GM21529 (cell line): ENCODE measurements around the gene NLK.

ENCODE experiments used
- ATAC-seq: cut with Tn5 transposase; IDR thresholded peaks from one replicate; pipeline ENCODE4 v1.9.1; 2021; ENCODE audit not compliant: unreplicated experiment

The NLK gene

DNA sequence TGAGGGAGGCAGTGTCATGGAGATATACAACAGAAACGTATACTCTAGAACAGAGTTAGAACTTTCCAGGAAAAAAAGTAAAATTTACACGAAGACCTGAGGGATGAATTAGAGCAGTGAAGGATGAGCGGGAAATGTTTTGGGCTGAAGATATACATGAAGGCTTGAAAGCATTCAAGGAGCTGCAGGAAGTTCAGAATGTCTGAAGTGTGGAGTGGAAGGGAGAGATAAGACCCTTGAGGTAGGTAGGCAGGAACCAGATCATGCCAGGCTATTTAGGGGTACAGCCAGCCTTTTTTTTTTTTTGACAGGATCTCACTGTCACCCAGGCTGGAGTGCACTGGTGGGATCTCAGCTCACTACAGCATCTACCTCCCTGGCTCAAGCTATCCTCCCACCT lies 3.2 kb upstream of the NLK start:
- no peak for ATAC-seq

- ATAC-seq, result no peak
These were observed 2.1 kb upstream of the NLK start for GRCh38 chr17:28040406-28040805.

DNA sequence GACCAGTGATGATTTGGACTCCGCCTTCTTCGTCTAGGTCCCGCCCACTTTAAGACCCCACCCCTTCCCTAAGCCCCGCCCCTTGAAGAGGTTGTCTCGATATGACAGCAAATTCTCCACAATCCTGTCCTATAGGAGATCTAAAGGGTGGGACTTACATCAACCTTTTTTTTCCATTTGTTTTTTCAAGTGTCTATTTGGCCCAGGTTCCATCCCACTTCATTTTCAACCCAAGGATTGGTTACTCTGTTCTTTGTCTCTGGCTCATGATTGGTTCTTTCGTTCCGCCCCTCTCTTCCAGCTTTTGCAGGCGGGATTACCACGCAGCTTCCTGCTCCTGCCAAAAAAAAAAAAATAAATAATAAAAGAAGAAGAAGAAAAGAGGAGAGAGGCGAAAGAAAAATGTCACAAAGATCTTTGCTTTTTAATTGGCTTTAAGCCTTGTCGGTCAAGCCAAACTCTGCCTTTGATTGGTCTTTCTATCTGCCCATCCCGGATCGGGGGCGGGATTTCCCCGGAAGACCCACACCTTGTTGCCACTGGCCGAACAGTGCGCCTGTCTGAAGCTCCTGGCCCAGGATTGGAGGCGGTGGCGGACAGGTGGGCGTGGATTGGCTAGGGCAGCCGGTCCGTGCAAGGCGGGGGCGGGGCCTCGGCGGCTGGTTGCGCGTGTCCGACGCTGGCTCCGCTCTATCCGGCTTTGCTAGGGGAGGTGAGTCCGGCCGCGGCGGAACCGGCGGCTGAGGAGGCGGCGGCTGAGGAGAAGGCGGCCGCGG lies 1.2 kb upstream of the NLK start:
- peak; percentile 91 for ATAC-seq

DNA sequence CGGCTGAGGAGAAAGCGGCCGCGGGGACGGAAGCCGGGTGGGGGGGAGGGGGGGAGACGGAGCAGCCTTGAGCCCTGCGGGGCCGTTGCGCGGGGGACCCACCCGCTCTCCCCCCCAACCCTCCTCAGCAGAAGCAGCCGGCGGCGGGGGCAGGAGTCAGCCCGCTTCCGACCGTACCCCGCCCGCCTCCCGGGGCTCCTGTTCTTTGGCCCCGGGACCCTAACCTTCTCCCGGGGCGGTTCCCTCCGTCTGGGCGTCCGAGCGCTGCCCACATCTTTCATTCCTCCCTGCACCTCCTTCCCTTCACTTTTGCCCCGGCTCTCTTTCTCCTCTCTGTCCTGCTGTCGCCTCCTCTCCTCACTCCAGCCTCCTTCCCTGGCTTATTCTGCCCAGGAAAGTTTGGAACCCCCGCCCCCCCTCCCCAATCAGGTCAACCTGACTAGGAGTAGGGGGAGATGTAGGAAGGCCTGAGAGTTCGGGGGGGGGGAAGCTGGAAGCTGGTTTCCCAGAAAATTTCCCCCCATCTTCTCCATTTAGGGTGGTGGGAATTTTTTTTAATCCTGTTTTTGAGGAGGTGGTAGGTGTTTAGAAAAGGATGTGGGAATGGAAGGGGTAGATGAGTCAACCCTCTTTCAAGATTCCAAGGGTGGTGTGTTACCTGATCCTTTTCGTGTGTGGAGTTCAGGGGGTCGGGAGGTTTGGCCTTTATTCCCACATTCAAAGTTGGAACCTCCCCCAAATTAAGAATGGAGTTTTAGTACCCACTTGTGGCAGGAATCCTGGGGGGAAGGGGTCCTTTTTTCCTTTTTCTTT lies 427 bp upstream of the NLK start:
- peak; percentile 6 for ATAC-seq

GRCh38 chr17:28042721-28043291 lies 329 bp downstream of the NLK start:
- no peak for ATAC-seq

DNA sequence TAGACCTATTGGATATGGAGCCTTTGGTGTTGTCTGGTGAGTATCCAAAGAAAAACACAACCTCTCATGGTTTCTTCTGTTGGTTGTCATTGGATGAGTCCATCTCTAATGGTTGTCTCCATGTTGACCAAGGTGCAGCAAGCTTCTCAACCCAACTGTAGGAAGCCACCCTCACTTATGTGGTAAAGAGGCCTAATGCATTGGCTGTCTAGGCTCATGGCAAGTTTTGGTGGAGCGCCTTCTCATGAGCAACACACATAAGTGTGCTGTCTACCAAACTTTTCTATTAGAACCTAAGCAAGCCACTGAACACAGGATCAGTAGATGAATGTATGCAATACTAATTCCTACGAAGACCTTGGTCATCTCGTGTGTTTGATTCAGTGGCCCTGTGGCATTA lies 819 bp downstream of the NLK start:
- ATAC-seq, result no peak

DNA sequence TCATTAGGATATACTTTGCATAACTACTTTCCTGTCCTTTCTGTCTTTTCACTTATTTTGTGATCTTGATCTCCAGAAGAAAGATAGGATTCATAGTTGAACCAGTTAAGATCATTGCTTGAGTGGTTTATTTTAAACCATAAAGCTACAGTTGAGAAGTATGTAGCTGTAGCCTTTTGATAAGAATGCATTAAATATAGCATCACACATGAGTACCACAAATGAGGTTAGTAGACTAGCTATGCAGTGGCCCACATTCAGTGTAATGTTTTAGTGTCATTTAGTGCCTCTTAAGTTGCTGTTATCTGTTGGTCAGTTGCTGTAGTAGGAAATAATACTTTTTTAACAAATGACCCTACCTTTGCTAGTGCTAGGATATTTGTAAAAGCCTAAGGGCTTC lies 1.3 kb downstream of the NLK start:
- ATAC-seq, result no peak

DNA sequence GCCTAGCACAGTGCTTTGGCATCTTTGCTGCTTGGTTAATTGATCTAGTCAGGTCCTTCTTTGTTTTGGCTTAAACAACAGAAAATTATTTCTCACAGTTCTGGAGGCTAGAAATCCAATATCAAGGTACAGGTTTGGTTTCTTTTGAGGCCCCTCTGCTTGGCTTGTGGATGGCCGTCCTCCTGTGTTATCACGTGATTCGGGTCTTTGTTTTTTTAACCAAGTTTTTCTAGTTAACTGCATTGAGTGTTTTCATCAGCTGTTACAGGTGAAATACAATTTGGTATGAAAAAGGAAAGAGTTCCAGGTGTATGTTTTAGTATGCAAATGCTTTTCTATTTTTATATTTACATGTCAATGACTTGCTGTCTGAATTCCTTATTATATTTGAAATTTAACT lies 2.8 kb downstream of the NLK start:
- ATAC-seq, result no peak

- no peak for ATAC-seq
These were observed 3.8 kb downstream of the NLK start for GRCh38 chr17:28046034-28046825.

DNA sequence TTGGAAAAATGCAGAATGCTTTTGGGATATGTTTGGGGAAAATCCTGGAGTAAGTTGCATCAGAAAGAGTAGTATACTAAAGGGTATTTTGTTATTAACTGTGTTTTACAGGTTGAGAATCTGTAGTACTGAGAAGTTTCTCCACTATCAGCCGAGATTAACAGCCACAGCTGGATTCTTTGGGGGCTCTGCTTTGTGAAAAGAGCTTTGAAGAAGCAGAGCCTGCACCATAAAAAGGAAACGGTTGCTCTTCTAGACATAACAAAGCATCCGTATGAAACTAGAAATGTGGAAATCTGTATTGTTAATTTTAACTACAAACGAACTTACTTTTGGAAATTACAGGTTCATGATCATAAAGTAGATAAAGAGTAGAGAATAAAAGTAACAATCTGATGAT lies 5.3 kb downstream of the NLK start:
- ATAC-seq, result no peak

DNA sequence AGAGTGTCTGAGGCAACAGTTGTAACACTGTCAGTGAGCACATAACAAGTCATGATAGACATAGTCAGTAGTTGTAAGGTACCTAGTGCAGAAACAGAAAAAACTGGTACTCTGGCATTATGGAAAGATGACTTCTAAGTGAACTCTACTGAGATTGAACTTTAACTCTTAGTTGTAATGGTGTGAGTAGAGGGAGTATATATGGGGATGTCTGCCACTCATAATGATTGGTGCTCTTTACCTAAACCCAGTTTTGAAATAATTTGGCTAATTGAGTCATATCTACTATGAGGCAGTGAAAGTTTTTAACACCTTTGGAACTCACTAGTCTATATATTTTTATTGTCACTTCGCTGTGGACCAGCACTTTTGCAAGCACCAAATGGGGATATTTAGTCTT lies 6.6 kb downstream of the NLK start:
- ATAC-seq, result no peak

DNA sequence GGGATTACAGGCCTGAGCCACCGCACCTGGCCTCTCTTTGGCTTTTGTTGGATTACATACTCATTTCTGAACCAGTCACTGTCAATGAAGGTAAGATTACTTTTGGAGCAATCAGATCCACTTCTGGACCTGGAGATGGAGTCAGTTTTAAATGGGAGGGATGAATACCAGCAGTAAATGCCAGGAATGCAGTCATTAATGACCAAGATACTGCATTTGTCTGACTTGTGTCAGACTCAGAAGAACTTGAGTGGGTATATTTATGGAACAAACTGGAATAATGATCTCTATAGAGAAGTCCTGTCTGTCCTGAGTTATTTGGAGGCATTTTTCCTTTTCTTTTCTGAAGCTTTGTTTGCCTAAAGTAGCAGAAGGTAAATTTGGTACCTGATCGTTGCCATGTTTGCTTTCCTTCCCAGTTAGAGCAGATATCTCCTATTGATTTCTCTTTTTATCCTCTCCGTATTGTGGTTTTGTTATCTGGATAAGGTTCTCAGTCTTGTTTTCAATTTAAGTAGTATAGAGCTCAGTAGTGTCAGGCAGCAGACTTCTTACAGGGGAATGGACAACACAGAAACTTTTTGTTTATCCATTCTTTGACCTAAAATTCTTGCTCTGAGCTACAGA lies 10.7 kb downstream of the NLK start:
- ATAC-seq, result no peak

GRCh38 chr17:28053725-28054124 lies 11.2 kb downstream of the NLK start:
- no peak for ATAC-seq

DNA sequence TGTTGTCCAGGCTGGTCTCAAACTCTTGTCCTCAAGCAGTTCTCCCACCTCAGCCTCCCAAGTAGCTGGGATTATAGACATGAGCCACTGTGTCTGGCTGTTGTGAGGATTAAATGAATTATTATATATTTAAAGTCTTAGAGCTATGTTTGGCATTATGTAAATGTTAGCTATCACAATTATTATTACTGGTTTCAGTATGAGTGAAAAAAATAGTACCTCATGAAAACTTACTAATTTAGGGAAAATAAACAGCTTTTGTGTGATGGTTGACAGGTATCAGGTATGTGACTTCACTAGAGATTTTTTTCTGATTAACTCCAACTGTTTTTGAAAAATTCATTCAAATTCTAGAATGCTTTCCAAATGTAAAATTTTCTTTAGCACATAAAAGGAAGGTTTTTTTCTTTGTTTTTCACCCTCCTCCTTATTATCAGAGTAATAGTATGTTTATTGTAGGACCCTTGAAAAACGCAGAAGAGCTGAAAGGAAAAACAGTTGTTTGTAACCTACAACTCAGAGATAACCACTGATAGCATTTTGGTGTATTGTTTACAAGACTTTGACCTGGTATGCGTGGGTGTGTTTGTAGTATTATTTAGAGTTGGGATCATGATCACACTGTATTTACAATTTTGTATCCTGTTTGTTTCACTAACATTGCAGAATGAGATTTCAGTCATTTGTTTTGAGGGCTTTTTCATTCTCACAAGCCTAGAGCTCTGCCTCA lies 13.2 kb downstream of the NLK start:
- no peak for ATAC-seq

DNA sequence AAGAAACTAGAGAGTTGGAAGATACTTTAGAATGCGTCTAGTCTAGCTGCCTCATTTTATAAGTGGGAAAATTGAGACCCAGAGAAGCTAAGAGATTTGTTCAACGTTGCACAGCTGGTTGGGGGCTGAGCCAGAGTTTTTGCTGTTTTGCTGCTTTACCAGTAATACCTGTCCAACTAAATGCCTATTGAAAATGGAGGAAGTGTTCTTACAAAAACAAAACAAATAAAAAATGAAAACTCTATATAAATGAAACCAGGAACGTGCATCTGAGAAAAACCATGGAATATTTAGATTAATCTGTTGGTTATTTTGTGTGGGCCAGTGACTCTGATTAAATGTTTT lies 13.8 kb downstream of the NLK start:
- ATAC-seq, result no peak

GRCh38 chr17:28057731-28058246 lies 15.3 kb downstream of the NLK start:
- peak; percentile 79 for ATAC-seq

- no peak for ATAC-seq
These were observed 17.2 kb downstream of the NLK start for GRCh38 chr17:28059675-28060074.

DNA sequence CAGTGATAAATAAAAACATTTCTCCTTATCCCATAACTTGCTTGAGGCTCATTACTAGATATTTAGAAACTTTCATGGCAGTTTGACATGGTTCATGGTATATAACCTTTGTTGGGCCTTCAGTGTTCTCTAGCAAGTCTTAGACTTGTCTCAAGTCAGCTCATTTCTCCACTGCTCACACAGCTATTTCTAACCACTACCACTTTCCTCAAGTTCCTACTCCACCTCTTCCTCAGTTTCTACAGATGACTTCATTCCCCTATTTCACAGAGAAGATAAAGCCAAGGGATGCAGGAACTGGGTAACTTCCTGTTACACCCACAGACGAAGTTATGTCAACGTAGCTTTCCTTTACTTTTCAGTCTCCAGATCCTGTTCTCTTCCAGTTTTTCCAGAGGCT lies 23.2 kb downstream of the NLK start:
- ATAC-seq, result no peak

DNA sequence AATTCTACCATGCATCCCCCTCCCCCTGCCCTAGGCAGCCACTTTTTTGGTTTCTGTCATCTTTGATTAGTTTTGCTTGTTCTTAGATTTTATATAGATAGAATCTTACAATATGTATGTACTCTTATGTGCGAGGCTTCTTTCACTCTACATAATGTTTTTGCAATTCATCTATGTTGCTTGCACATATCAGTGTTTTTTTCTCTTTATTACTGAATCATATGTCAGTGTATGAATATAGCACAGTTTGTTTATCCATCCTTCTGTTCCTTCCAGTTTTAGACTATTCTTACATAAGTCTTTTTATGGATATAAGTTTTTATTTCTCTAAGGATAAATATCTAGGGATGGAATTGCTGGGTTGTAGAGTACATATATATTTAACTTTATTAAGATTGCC lies 26.6 kb downstream of the NLK start:
- ATAC-seq, result no peak

DNA sequence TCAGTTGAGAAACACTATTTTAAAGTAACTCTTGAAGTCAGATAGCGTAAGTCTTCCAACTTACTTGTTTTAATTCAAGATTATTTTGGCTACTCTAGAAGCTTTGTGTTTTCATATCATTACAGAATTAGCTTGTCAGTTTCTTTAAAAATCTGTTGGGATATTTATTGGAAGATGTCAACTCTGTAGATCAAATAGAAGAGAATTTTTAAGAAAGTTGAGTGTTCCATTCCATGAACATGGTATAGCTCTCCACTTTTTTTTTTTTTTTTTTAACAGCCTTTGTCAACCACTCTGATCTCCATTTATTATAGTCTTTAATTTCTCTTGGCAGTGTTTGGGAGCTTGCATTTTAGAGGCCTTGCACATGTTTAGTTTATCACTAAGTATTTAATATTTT lies 28.7 kb downstream of the NLK start:
- ATAC-seq, result no peak
